GM12891 (cell line): Measurements from ENCODE around the gene SLC39A7.

Source experiments
- PAX5 ChIP-seq: IDR thresholded peaks from 2 replicates; pipeline ENCODE4 v1.6.1; 2011; ENCODE audit warnings: low read length, moderate library complexity, mild to moderate bottlenecking; ENCODE audit not compliant: insufficient read depth, severe bottlenecking
- POLR2A ChIP-seq: IDR thresholded peaks from 2 replicates; pipeline ENCODE4 v1.6.1; 2011; ENCODE audit warnings: low read depth, low read length, control low read depth
- POLR2AphosphoS5 ChIP-seq: IDR thresholded peaks from 2 replicates; pipeline ENCODE4 v1.6.1; 2011; ENCODE audit warnings: low read depth, low read length, control low read depth
- POU2F2 ChIP-seq: IDR thresholded peaks from 2 replicates; pipeline ENCODE4 v1.6.1; 2011; ENCODE audit warnings: low read depth, mild to moderate bottlenecking, control low read depth, low read length, moderate library complexity
- SPI1 ChIP-seq: IDR thresholded peaks from 2 replicates; pipeline ENCODE4 v1.6.1; 2011; ENCODE audit warnings: low read depth, low read length, control low read depth
- TAF1 ChIP-seq: IDR thresholded peaks from 2 replicates; pipeline ENCODE4 v1.6.1; 2011; ENCODE audit warnings: low read depth, low read length, control low read depth

- no peak for TF ChIP-seq POLR2A
- TF ChIP-seq TAF1, result no peak
- TF ChIP-seq POLR2AphosphoS5, result no peak
- TF ChIP-seq PAX5, result no peak
- no peak for TF ChIP-seq SPI1
- no peak for TF ChIP-seq POU2F2
These were observed 13.3 kb downstream of the SLC39A7 start for GRCh38 chr6:33213989-33214335.
